GM19397 (cell line): ENCODE data around the gene SDC3.

Experiments used
- ATAC-seq: cut with Tn5 transposase; IDR thresholded peaks from one replicate; pipeline ENCODE4 v1.9.1; 2021; ENCODE audit warnings: mild to moderate bottlenecking, moderate library complexity; ENCODE audit not compliant: unreplicated experiment

SDC3 gene

GRCh38 chr1:30905916-30906620, 2.5 kb downstream of the SDC3 start:
- ATAC-seq, result no peak

GRCh38 chr1:30905403-30905802, 3.2 kb downstream of the SDC3 start:
- no peak for ATAC-seq

GRCh38 chr1:30904962-30905335, 3.6 kb downstream of the SDC3 start:
- ATAC-seq, result no peak

- no peak for ATAC-seq
Measured at GRCh38 chr1:30904191-30904961, 4.2 kb downstream of the SDC3 start.

GRCh38 chr1:30903343-30904034, 5.1 kb downstream of the SDC3 start:
- ATAC-seq, result no peak

GRCh38 chr1:30902593-30903290, 5.8 kb downstream of the SDC3 start:
- no peak for ATAC-seq

- no peak for ATAC-seq
Measured at GRCh38 chr1:30901798-30902581, 6.6 kb downstream of the SDC3 start.

GRCh38 chr1:30900931-30901560, 7.5 kb downstream of the SDC3 start:
- ATAC-seq, result no peak

- no peak for ATAC-seq
Measured at GRCh38 chr1:30900486-30900885, 8.1 kb downstream of the SDC3 start.

- no peak for ATAC-seq
Measured at GRCh38 chr1:30899577-30900389, 8.8 kb downstream of the SDC3 start.

- no peak for ATAC-seq
Measured at GRCh38 chr1:30898031-30898815, 10.3 kb downstream of the SDC3 start.

GRCh38 chr1:30896905-30897304, 11.7 kb downstream of the SDC3 start:
- ATAC-seq, result no peak

GRCh38 chr1:30895944-30896660, 12.5 kb downstream of the SDC3 start:
- no peak for ATAC-seq

- no peak for ATAC-seq
Measured at GRCh38 chr1:30895382-30895943, 13.1 kb downstream of the SDC3 start.

GRCh38 chr1:30894508-30894973, 14.0 kb downstream of the SDC3 start:
- ATAC-seq, result no peak

GRCh38 chr1:30893776-30894507, 14.6 kb downstream of the SDC3 start:
- ATAC-seq, result no peak

- no peak for ATAC-seq
Measured at GRCh38 chr1:30892671-30893073, 15.9 kb downstream of the SDC3 start.
